Retina (tissue), 1 donor: ENCODE data around the gene WDR86.

ENCODE experiments used
- DNase-seq: peaks from one replicate; pipeline ENCODE4 v3.0.0-alpha.2; 2016

The WDR86 gene

GRCh38 chr7:151345576-151346469 is 64.0 kb downstream of the WDR86 start:
- DNase-seq = no peak

- no peak for DNase-seq
Observed at GRCh38 chr7:151343516-151343915, 66.3 kb downstream of the WDR86 start.

GRCh38 chr7:151342811-151343210 is 67.0 kb downstream of the WDR86 start:
- DNase-seq = no peak

- no peak for DNase-seq
Observed at GRCh38 chr7:151342102-151342646, 67.7 kb downstream of the WDR86 start.

- peak; percentile 97 for DNase-seq
Observed at GRCh38 chr7:151341357-151342101, 68.3 kb downstream of the WDR86 start, which contains the start of gene NUB1. Gene NUB1 (plus strand): TSS chr7:151341812. CDS start chr7:151345350, 3,538 bp downstream.

- no peak for DNase-seq
Observed at GRCh38 chr7:151340794-151341356, 69.0 kb downstream of the WDR86 start.

- DNase-seq = no peak
Observed at GRCh38 chr7:151339651-151340382, 70.0 kb downstream of the WDR86 start.

- DNase-seq = no peak
Observed at GRCh38 chr7:151338809-151339208, 71.0 kb downstream of the WDR86 start.

- no peak for DNase-seq
Observed at GRCh38 chr7:151337346-151337745, 72.5 kb downstream of the WDR86 start.

- no peak for DNase-seq
Observed at GRCh38 chr7:151336027-151336708, 73.7 kb downstream of the WDR86 start.

GRCh38 chr7:151334628-151335027 is 75.2 kb downstream of the WDR86 start:
- no peak for DNase-seq
